ENCODE measurements around the gene PRDM11. TPM values are rescaled to one million over a fixed set of nuclear protein-coding genes. Genes with fewer than 3 reads are reported as not detected.

Gene PRDM11
- total and polyA plus RNA-seq, 2 of the 4 experiments (the other 2 are of a cell fraction) = 2.2 to 2.7 TPM

GRCh38 chr11:45144126-45145082 lies 2.0 kb upstream of the PRDM11 start:
- ChIA-PET POLR2A (ENCODE audit: unreplicated experiment) (no interaction called here), CTCF (no interaction called here)
- Histone ChIP-seq H2AFZ (replicated peaks; ENCODE audit: low read length, poor library complexity) (no peak overlapping the region), H3K36me3 (ENCODE audit: control insufficient read depth, insufficient read depth, low read length) (no peaks in the 10 kb centered on the region), H4K8ac (ENCODE audit: low read depth in 2 of 2, low read length in 2 of 2) (no peak overlapping the region), H3K9me1 (ENCODE audit: insufficient read depth, low read length) (no peaks in the 10 kb centered on the region), H3K23ac (ENCODE audit: low read depth, low read length) (no peak overlapping the region), H3K4ac (ENCODE audit: low read depth, low read length) (no peak overlapping the region), H2BK15ac (ENCODE audit: low read depth, low read length) (no peak overlapping the region), H3K4me1 (ENCODE audit: control insufficient read depth, insufficient read depth, low read length) (peaks cover 2% of the 10 kb centered on the region; the same call in 1 of the 2 replicates), H4K5ac (ENCODE audit: low read depth, low read length) (no peak overlapping the region), H3K56ac (ENCODE audit: extremely low read depth, insufficient read depth, low read length) (no peak overlapping the region), H2AK9ac (replicated peaks; ENCODE audit: low read depth, low read length, poor library complexity) (no peak overlapping the region), H3K27me3 (ENCODE audit: control insufficient read depth, insufficient read depth, low read length) (peaks cover 20% of the 10 kb centered on the region), H2AK5ac (ENCODE audit: low read depth, low read length) (no peak overlapping the region), H2BK5ac (ENCODE audit: low read depth, low read length, poor library complexity, severe bottlenecking) (no peak overlapping the region), H2BK20ac (ENCODE audit: low read depth, low read length) (no peak overlapping the region), H3K79me1 (ENCODE audit: low read depth in 1 of 2, low read length in 2 of 2) (peaks cover 8 to 10% of the 10 kb centered on the region in 2 experiments; a peak in 3 of 4 replicates), H4K91ac (ENCODE audit: insufficient read depth, low read depth, low read length) (no peak overlapping the region), H3K4me3 (ENCODE audit: insufficient read depth, low read depth, low read length) (no peak overlapping the region), H3K9ac (ENCODE audit: low read depth, low read length) (no peak overlapping the region), H4K20me1 (ENCODE audit: insufficient read depth, low read length) (no peaks in the 10 kb centered on the region), H3K18ac (ENCODE audit: low read depth, low read length) (no peak overlapping the region), H3K14ac (replicated peaks; ENCODE audit: low read depth, low read length) (no peak overlapping the region), H3K27ac (ENCODE audit: insufficient read depth, low read length) (no peak overlapping the region), H3K4me2 (ENCODE audit: low read depth, low read length) (no peak overlapping the region), H2BK120ac (ENCODE audit: low read depth, low read length) (no peak overlapping the region), H3K9me3 (ENCODE audit: control insufficient read depth, insufficient read depth, low read length) (no peaks in the 10 kb centered on the region; the same call in 1 of the 2 replicates)
- no peak for ATAC-seq (ENCODE audit: low read depth)
- 87% methylated on average over 3 of the region's 16 CpGs; no CpG with 5 or more reads in 1 of the 2 experiments for WGBS, 2 experiments (ENCODE audit: extremely low coverage in 2 of 2, insufficient read length in 1 of 2)
- no peak for DNase-seq
- intact Hi-C loops (cut with micrococcal nuclease) (no loop called here), in situ Hi-C loops (cut with MboI; ENCODE audit: low sequenced_read_pairs) (no loop called here), dilution Hi-C loops (cut with HindIII; ENCODE audit: low sequenced_read_pairs, unreplicated experiment) (no loop called here)
- BruUV-seq (replicated peaks) = no TSS peak
- TF ChIP-seq MXI1 (IDR thresholded peaks at IDR 0.05; ENCODE audit: borderline replicate concordance, low read depth, low read length) (no peak), POLR2A (IDR thresholded peaks at IDR 0.05; ENCODE audit: low read depth, low read length) (no peak), FOS (IDR thresholded peaks at IDR 0.05; ENCODE audit: low read depth, low read length) (no peak), RAD21 (IDR thresholded peaks at IDR 0.05; ENCODE audit: low read length) (no peak), MAFK (IDR thresholded peaks at IDR 0.05; ENCODE audit: low read depth, low read length) (no peak), RFX5 (IDR thresholded peaks at IDR 0.05; ENCODE audit: low read depth, low read length) (no peak), ELK1 (IDR thresholded peaks at IDR 0.05; ENCODE audit: borderline replicate concordance, low read depth, low read length) (no peak), CHD1 (IDR thresholded peaks at IDR 0.05; ENCODE audit: low read depth, low read length) (no peak), RCOR1 (IDR thresholded peaks at IDR 0.05; ENCODE audit: insufficient replicate concordance, low read length) (no peak), NFE2L2 (IDR thresholded peaks at IDR 0.05; ENCODE audit: low read depth, low read length) (no peak), SMC3 (IDR thresholded peaks at IDR 0.05; ENCODE audit: low read depth, low read length) (no peak), MAZ (IDR thresholded peaks at IDR 0.05; ENCODE audit: borderline replicate concordance, low read depth, low read length) (no peak), BHLHE40 (IDR thresholded peaks at IDR 0.05; ENCODE audit: low read depth, low read length) (no peak)
- TF ChIP-seq, protein P1, sequence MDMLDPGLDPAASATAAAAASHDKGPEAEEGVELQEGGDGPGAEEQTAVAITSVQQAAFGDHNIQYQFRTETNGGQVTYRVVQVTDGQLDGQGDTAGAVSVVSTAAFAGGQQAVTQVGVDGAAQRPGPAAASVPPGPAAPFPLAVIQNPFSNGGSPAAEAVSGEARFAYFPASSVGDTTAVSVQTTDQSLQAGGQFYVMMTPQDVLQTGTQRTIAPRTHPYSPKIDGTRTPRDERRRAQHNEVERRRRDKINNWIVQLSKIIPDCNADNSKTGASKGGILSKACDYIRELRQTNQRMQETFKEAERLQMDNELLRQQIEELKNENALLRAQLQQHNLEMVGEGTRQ (IDR thresholded peaks at IDR 0.05; ENCODE audit: low read depth, low read length) = no peak
